Mucosa of rectum (tissue), 2 donors: Measurements from ENCODE around the gene ADD3.

Source experiments
- H3K27ac ChIP-seq, 2 donors: one replicate each; pipeline ENCODE4 v1.7.0; 2013; ENCODE audit warnings: inconsistent platforms in 2 of 2, low read depth in 2 of 2, low read length in 2 of 2
- H3K27me3 ChIP-seq, 2 donors: one replicate each; pipeline ENCODE4 v1.7.0; 2013; ENCODE audit warnings: low read length in 2 of 2; ENCODE audit not compliant: control insufficient read depth in 2 of 2, insufficient read depth in 2 of 2
- H3K36me3 ChIP-seq, 2 donors: one replicate each; pipeline ENCODE4 v1.7.0; 2013; ENCODE audit warnings: low read length in 2 of 2; ENCODE audit not compliant: control insufficient read depth in 2 of 2, insufficient read depth in 2 of 2
- H3K4me1 ChIP-seq, 2 donors: one replicate each; pipeline ENCODE4 v1.7.0; 2013; ENCODE audit warnings: low read length in 2 of 2, mild to moderate bottlenecking in 1 of 2; ENCODE audit not compliant: control insufficient read depth in 2 of 2, insufficient read depth in 2 of 2
- H3K4me3 ChIP-seq, 2 donors: one replicate each; pipeline ENCODE4 v1.7.0; 2013; ENCODE audit warnings: low read length in 2 of 2
- H3K9ac ChIP-seq, 2 donors: one replicate each; pipeline ENCODE4 v1.7.0; 2013; ENCODE audit warnings: low read length in 2 of 2, low read depth in 1 of 2, mild to moderate bottlenecking in 1 of 2
- H3K9me3 ChIP-seq, 2 donors: one replicate each; pipeline ENCODE4 v1.7.0; 2013; ENCODE audit warnings: low read length in 2 of 2; ENCODE audit not compliant: control insufficient read depth in 2 of 2
- donor health status: healthy.
- donor health status: Normal muscosa, but diverticular disease.

The ADD3 gene

DNA sequence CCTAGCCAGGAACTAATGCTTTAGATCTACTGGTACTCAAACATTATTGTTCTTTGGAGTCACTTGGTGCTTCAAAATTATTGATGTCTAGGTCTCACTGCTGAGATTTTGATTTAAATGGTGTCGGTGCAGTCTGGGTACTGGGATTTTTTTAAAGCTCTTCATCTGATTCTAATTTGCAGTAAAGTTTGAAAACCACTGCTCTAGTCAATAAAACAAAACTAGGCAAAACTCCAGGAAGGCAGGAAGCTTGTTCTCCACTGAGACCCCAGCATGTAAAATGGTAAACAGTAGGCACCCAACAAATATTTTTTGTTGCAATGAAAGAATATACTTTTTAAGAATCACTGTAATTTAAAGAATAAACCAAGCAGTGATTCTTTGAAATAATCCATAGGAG, 49.7 kb downstream of the ADD3 start:
- Histone ChIP-seq H3K27me3 (no peaks in the 10 kb centered on the region), H3K4me3 (no peak overlapping the region), H3K27ac (no peak overlapping the region), H3K9ac (no peak overlapping the region), H3K4me1 (no peaks in the 10 kb centered on the region), H3K9me3 (no peaks in the 10 kb centered on the region), H3K36me3 (no peaks in the 10 kb centered on the region)

DNA sequence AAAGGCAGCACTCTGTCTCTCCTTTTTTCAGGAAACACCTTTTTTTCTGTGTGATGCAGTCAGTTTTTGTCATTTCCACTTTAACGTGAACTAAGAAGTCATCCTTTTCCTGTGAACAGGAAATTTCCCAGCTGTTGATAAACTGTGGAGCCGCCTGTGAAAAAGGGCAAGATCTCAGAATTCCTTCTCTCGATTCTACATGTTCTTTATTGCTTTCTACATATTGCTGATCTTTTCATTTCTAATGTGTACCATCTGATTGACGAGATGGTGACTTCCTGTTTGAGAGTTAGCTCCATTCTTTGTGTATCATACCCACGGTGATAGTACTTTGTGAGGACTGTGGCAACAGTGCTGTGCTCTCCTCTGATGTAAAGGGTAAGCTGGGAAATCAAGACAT, 50.4 kb downstream of the ADD3 start:
- no peaks in the 10 kb centered on the region for H3K27me3 ChIP-seq
- H3K4me3 ChIP-seq, result peak overlapping the region in 1 of 2 donors; percentile 49
- no peaks in the 10 kb centered on the region for H3K9me3 ChIP-seq
- no peaks in the 10 kb centered on the region for H3K36me3 ChIP-seq
- no peaks in the 10 kb centered on the region for H3K4me1 ChIP-seq
- H3K27ac ChIP-seq, result no peak overlapping the region
- peak overlapping the region in 1 of 2 donors; percentile 47 for H3K9ac ChIP-seq

DNA sequence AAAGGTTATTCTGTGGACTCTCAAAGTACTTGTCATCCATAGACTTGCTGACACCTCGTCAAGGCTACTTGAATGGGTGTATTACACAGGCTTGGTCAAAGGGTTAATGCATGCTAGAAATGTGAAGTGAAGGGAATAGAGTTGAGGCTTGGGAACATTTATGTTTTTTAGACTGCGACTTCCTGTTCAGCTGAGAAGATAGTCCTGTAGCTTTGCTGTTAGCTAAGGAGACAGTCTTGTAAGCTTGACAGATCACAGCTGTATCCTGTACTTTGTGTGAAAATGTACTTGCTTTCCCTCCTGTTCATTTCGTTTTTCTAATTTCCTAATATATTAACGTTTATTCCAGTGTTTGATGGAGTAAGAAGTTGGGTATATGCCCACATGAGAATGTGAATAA, 52.1 kb downstream of the ADD3 start:
- H3K27me3 ChIP-seq, result no peaks in the 10 kb centered on the region
- H3K27ac ChIP-seq, result no peak overlapping the region
- no peaks in the 10 kb centered on the region for H3K4me1 ChIP-seq

DNA sequence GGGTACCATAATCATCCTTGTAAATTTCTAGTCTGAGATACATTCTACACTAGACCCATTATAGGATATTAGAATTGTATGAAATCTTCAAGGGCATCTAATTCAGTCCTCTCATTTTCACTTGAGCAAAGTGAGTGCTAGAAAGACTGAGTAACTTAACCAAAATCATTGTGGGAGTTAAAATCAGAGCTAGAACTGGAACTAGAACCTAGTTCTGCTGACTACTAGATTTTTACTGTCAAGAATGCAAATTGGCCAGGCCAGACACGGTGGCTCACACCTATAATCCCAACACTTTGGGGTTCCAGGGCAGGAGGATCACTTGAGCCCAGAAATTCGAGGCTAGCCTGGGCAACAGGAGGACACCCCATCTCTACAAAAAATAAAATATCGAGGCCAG, 53.9 kb downstream of the ADD3 start:
- no peaks in the 10 kb centered on the region for H3K4me1 ChIP-seq

More for the DNA sequence above, 52.1 kb downstream of the ADD3 start:
- no peaks in the 10 kb centered on the region for H3K9me3 ChIP-seq
- no peak overlapping the region for H3K9ac ChIP-seq
- no peaks in the 10 kb centered on the region for H3K36me3 ChIP-seq
- no peak overlapping the region for H3K4me3 ChIP-seq

DNA sequence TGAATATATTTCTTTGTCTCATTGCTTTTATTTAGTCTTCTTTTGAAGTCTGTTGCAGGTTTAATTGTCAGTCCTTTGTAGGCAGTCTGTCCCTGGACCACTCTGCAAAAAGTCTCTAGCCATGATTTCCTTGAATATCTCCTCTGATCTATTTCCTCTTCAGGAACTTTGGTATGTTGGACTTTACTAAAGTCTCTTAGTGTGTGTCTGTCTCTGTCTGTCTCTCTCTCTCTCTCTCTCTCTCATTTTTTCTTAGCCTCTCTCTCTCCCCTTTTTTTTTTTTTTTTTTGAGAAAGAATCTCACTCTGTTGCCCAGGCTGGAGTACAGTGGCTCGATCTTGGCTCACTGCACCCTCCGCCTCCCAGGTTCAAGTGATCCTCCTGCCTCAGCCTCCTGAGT, 57.5 kb downstream of the ADD3 start:
- no peaks in the 10 kb centered on the region for H3K9me3 ChIP-seq
- no peak overlapping the region for H3K9ac ChIP-seq
- no peak overlapping the region for H3K27ac ChIP-seq
- H3K4me3 ChIP-seq, result no peak overlapping the region
- peaks cover 3 to 4% of the 10 kb centered on the region in 2 donors for H3K4me1 ChIP-seq
- no peaks in the 10 kb centered on the region for H3K27me3 ChIP-seq
- no peaks in the 10 kb centered on the region for H3K36me3 ChIP-seq

More for the DNA sequence above, 53.9 kb downstream of the ADD3 start:
- Histone ChIP-seq H3K9ac (no peak overlapping the region), H3K9me3 (no peaks in the 10 kb centered on the region), H3K27ac (no peak overlapping the region), H3K36me3 (no peaks in the 10 kb centered on the region), H3K4me3 (no peak overlapping the region), H3K27me3 (no peaks in the 10 kb centered on the region)

- Histone ChIP-seq H3K27me3 (no peaks in the 10 kb centered on the region), H3K9ac (no peak overlapping the region), H3K9me3 (no peaks in the 10 kb centered on the region), H3K4me3 (peak overlapping the region in 1 of 2 donors; percentile 17), H3K4me1 (peaks cover 3 to 4% of the 10 kb centered on the region in 2 donors), H3K36me3 (no peaks in the 10 kb centered on the region), H3K27ac (peak overlapping the region in 1 of 2 donors; percentile 46)
Measured at GRCh38 chr10:110067960-110068770, 60.4 kb downstream of the ADD3 start.

DNA sequence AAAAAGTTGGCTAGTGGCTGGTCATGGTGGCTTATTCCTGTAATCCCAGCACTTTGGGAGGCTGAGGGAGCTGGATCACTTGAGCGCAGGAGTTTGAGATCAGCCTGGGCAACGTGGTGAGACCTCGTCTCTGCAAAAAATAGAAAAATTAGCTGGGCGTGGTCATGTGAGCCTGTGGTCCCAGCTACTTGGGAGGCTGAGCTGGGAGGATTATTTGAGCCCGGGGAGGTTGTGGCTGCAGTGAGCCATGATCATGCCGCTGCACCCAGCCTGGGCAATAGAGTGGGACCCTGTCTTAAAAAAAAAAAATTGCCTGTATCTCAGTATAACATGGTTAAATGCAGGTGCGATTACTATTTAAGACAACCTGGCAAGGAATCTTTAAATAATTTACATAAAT, 61.0 kb downstream of the ADD3 start:
- no peak overlapping the region for H3K27ac ChIP-seq
- no peaks in the 10 kb centered on the region for H3K36me3 ChIP-seq
- H3K9ac ChIP-seq, result no peak overlapping the region
- H3K4me1 ChIP-seq, result peaks cover 3 to 4% of the 10 kb centered on the region in 2 donors
- no peaks in the 10 kb centered on the region for H3K9me3 ChIP-seq
- H3K4me3 ChIP-seq, result no peak overlapping the region
- no peaks in the 10 kb centered on the region for H3K27me3 ChIP-seq

DNA sequence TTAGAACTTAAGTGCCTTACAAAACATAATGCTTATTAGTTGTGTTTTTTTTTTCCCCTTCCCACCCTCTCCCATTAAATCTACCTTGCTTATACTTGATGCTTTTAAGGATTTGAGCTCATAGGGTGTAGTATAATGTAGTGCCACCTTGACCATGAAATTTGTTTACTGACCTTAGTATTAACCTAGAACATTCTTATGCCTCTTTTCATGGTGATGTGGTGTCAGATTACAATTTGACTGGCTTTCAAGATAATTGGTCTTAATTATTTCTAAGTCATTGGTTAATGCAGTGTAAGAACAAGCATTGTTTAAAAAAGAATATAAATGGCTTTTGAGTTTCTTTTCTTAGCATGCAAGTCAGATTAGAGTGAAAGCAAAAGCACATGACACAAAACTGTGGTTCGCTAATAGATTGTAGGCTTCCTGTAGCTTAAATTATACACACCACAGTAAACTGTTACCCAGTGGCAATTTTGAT, 61.8 kb downstream of the ADD3 start:
- H3K9ac ChIP-seq, result no peak overlapping the region
- H3K36me3 ChIP-seq, result no peaks in the 10 kb centered on the region
- peaks cover 3 to 4% of the 10 kb centered on the region in 2 donors for H3K4me1 ChIP-seq
- H3K9me3 ChIP-seq, result no peaks in the 10 kb centered on the region
- peak overlapping the region in 1 of 2 donors; percentile 8 for H3K4me3 ChIP-seq
- no peaks in the 10 kb centered on the region for H3K27me3 ChIP-seq
- H3K27ac ChIP-seq, result peak overlapping the region in 1 of 2 donors; percentile 45

- H3K9me3 ChIP-seq, result no peaks in the 10 kb centered on the region
- no peak overlapping the region for H3K4me3 ChIP-seq
- no peaks in the 10 kb centered on the region for H3K36me3 ChIP-seq
- peaks cover 33% of the 10 kb centered on the region in 2 donors for H3K4me1 ChIP-seq
- no peaks in the 10 kb centered on the region for H3K27me3 ChIP-seq
- peak overlapping the region in 1 of 2 donors; percentile 13 for H3K27ac ChIP-seq
- H3K9ac ChIP-seq, result no peak overlapping the region
Measured at GRCh38 chr10:110073896-110074295, 66.1 kb downstream of the ADD3 start.

DNA sequence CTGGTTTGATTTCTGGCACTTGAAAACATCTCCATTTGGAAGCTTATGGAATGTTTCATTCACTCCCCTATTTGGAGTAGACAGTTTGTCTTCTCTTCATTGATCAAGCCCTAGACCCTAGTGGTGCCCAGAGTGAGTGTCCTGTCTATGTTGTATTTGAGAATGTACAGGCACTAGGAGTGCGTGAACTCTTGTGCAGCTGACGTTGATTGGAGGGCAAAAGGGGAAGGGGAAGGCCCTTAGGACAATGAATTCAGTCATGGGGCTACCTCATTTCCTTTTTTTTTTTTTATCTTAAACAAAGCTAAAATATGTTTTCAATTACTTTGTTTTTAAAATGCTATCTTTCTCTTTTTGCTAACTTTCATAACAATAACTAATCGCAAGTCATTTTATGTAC, 66.5 kb downstream of the ADD3 start:
- Histone ChIP-seq H3K27ac (peak overlapping the region in 1 of 2 donors; percentile 13), H3K9me3 (no peaks in the 10 kb centered on the region), H3K9ac (no peak overlapping the region), H3K4me1 (peaks cover 33 to 35% of the 10 kb centered on the region in 2 donors), H3K27me3 (no peaks in the 10 kb centered on the region), H3K36me3 (no peaks in the 10 kb centered on the region), H3K4me3 (no peak overlapping the region)
